Sigmoid colon (tissue), 7 donors: ENCODE data around the gene WDR86. TPM values are rescaled to one million over a fixed set of nuclear protein-coding genes. Genes with fewer than 3 reads are reported as not detected.

Source experiments
- DNase-seq: peaks from one replicate; pipeline ENCODE4 v3.0.0-alpha.2; 2019
- H3K27ac ChIP-seq, 4 donors: fragments of 200-600 bp; sonication (generic); one replicate each; pipeline ENCODE4 v1.5.1; 2016 to 2019; ENCODE audit warnings: mild to moderate bottlenecking in 1 of 4
- H3K27me3 ChIP-seq, 3 donors: fragments of 200-600 bp; sonication (generic); one replicate each; pipeline ENCODE4 v1.5.1; 2019; ENCODE audit warnings: mild to moderate bottlenecking in 1 of 3
- H3K36me3 ChIP-seq, 4 donors: fragments of 200-600 bp; sonication (generic); one replicate each; pipeline ENCODE4 v1.5.1; 2016 to 2019
- H3K4me1 ChIP-seq, 4 donors: fragments of 200-600 bp; sonication (generic); one replicate each; pipeline ENCODE4 v1.5.1; 2017 to 2019
- H3K4me3 ChIP-seq, 4 donors: fragments of 200-600 bp; sonication (generic); one replicate each; pipeline ENCODE4 v1.5.1; 2017 to 2019; ENCODE audit warnings: mild to moderate bottlenecking in 2 of 4, moderate library complexity in 1 of 4
- H3K9me3 ChIP-seq, 4 donors: fragments of 200-600 bp in 3 of 4; sonication (generic) in 3 of 4; one replicate each; pipeline versions ENCODE4 v1.5.1 to v1.6.1; 2013 to 2019
- EP300 ChIP-seq, 4 donors: sonication (generic); formaldehyde crosslinking; IDR thresholded peaks; one replicate each; pipeline ENCODE4 v1.6.1; 2017; ENCODE audit warnings: antibody characterized with exemption in 4 of 4
- POLR2A ChIP-seq, 2 donors: fragments of 450-650 bp; IDR thresholded peaks; one replicate each; pipeline ENCODE4 v1.6.1; 2016; ENCODE audit warnings: antibody characterized with exemption in 2 of 2, mild to moderate bottlenecking in 2 of 2, moderate library complexity in 2 of 2
- POLR2AphosphoS5 ChIP-seq, 4 donors: sonication (generic); formaldehyde crosslinking; IDR thresholded peaks; one replicate each; pipeline ENCODE4 v1.6.1; 2017; ENCODE audit warnings: antibody characterized with exemption in 4 of 4
- WGBS, 2 donors: extraction: QIAGEN DNeasy Blood & Tissue Kit; methylation state at CpG; one replicate each; pipeline ENCODE4 v1.1.7; 2013; 5-methylcytosine and 5-hydroxymethylcytosine counted together
- intact Hi-C: fragments of 100-400 bp; cut with DNase I; formaldehyde crosslinking; loops from one replicate; pipeline ENCODE4 v1.15.1; 2023
- polyA plus RNA-seq, 3 donors: library from polyadenylated mRNA; stranded (reverse); fragments of 200-250 nt; gene quantifications; one replicate each; pipeline ENCODE4 v1.2.3, GENCODE V29; 2013
- total RNA-seq, 4 donors: library from RNA; depleted of rRNA; stranded (reverse); fragments of >200 nt; gene quantifications; one replicate each; pipeline ENCODE4 v1.1.0, GENCODE V29; 2016
- TF ChIP-seq, protein P1 (sequence below), 4 experiments: fragments of 450-650 bp in 3 of 4; fragments of 200-600 bp in 1 of 4; IDR thresholded peaks; one replicate each; pipeline ENCODE4 v1.5.1; 2016 to 2019; ENCODE audit warnings: antibody characterized with exemption in 4 of 4, mild to moderate bottlenecking in 3 of 4, moderate library complexity in 2 of 4
- donor health status: healthy with polysubstance abuse.
- donor health status: Bipolar disorder and iron deficiency.
- donor health status: healthy.

The WDR86 gene
- total and polyA plus RNA-seq, 7 donors, result 0.46 to 23.8 (median 14.4) TPM

DNA sequence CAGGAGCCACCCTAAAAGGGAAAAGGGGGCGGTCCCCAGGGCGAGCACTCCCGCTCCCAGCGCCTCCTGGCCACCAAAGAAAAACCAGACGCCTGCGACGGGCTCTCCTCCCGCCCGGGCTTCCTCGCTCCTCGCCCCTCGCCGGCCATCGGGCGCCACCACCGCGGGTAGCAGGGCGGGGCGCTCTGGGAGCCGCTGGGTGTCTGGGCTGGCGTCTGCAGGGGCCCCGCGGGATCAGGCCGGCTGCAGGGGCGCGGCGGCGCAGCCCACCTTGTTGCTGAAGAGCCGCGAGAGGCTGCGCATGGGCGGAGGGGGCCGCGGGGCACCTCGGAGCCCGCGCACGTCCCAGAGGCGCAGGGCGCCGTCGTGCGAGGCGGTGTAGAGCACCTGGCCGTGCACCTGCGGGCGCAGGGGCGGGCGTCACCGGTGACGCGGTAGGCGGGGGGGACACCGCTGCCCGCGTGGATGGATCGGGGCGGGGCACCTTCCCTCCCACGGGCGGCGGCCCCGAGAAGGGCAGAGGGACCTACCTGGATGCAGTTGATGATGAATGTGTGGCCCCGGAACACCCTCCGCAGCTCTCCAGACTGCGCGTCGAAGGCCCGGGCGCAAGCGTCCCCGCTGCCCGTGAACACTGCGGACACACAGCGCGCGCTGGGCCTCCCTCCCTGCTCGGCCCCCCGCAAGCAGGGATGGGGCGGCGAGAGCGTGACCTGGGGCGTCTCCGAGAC lies 28.3 kb downstream of the WDR86 start:
- DNase-seq, result no peak
- peak overlapping the region in 3 of 4 donors; percentile 31 to 45 (median 39) for H3K4me3 ChIP-seq
- H3K36me3 ChIP-seq, result peaks cover 8 to 34% (median 10%) of the 10 kb centered on the region in 4 donors
- H3K27me3 ChIP-seq, result peaks cover 12 to 32% (median 18%) of the 10 kb centered on the region in 3 donors
- TF ChIP-seq, protein P1, sequence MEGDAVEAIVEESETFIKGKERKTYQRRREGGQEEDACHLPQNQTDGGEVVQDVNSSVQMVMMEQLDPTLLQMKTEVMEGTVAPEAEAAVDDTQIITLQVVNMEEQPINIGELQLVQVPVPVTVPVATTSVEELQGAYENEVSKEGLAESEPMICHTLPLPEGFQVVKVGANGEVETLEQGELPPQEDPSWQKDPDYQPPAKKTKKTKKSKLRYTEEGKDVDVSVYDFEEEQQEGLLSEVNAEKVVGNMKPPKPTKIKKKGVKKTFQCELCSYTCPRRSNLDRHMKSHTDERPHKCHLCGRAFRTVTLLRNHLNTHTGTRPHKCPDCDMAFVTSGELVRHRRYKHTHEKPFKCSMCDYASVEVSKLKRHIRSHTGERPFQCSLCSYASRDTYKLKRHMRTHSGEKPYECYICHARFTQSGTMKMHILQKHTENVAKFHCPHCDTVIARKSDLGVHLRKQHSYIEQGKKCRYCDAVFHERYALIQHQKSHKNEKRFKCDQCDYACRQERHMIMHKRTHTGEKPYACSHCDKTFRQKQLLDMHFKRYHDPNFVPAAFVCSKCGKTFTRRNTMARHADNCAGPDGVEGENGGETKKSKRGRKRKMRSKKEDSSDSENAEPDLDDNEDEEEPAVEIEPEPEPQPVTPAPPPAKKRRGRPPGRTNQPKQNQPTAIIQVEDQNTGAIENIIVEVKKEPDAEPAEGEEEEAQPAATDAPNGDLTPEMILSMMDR (IDR thresholded peaks at IDR 0.05), result no peak
- TF ChIP-seq EP300 (IDR thresholded peaks at IDR 0.05) (no peak), POLR2AphosphoS5 (IDR thresholded peaks at IDR 0.05) (no peak), POLR2A (IDR thresholded peaks at IDR 0.05) (no peak)
- peak overlapping the region in 1 of 4 donors; percentile 23 for H3K27ac ChIP-seq
- WGBS, 2 donors, result 4% methylated on average over 83 of the region's 83 CpGs
- intact Hi-C loops, result no loop called here
- H3K9me3 ChIP-seq, result no peaks in the 10 kb centered on the region
- H3K4me1 ChIP-seq, result peaks cover 0 to 20% (median 18%) of the 10 kb centered on the region in 4 donors

DNA sequence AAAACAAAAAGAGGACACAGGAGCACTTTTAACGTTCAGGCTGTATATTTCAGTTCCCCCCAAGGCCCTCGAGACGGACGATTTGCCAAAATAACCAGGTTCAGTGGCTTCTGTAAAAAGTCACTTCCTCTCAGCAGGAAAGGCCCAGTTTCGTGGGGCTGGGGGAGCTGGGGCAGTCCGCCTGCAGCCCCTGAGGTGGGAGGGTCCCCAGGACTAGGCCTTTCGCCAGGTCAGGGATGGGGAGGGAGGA lies 28.8 kb downstream of the WDR86 start:
- no peak for DNase-seq
- peaks cover 12 to 32% (median 18%) of the 10 kb centered on the region in 3 donors for H3K27me3 ChIP-seq
- WGBS, 2 donors, result 22 to 40% methylated on average over 7 of the region's 7 CpGs
- peaks cover 12 to 39% (median 15%) of the 10 kb centered on the region in 4 donors for H3K36me3 ChIP-seq
- H3K27ac ChIP-seq, result no peak overlapping the region
- H3K4me3 ChIP-seq, result peak overlapping the region in 3 of 4 donors; percentile 31 to 45 (median 39)
- intact Hi-C loops, result no loop called here
- H3K4me1 ChIP-seq, result peaks cover 0 to 20% (median 18%) of the 10 kb centered on the region in 4 donors
- no peaks in the 10 kb centered on the region for H3K9me3 ChIP-seq
- TF ChIP-seq POLR2A (IDR thresholded peaks at IDR 0.05) (no peak), POLR2AphosphoS5 (IDR thresholded peaks at IDR 0.05) (no peak), EP300 (IDR thresholded peaks at IDR 0.05) (no peak)
- TF ChIP-seq, protein P1 (IDR thresholded peaks at IDR 0.05), result no peak

DNA sequence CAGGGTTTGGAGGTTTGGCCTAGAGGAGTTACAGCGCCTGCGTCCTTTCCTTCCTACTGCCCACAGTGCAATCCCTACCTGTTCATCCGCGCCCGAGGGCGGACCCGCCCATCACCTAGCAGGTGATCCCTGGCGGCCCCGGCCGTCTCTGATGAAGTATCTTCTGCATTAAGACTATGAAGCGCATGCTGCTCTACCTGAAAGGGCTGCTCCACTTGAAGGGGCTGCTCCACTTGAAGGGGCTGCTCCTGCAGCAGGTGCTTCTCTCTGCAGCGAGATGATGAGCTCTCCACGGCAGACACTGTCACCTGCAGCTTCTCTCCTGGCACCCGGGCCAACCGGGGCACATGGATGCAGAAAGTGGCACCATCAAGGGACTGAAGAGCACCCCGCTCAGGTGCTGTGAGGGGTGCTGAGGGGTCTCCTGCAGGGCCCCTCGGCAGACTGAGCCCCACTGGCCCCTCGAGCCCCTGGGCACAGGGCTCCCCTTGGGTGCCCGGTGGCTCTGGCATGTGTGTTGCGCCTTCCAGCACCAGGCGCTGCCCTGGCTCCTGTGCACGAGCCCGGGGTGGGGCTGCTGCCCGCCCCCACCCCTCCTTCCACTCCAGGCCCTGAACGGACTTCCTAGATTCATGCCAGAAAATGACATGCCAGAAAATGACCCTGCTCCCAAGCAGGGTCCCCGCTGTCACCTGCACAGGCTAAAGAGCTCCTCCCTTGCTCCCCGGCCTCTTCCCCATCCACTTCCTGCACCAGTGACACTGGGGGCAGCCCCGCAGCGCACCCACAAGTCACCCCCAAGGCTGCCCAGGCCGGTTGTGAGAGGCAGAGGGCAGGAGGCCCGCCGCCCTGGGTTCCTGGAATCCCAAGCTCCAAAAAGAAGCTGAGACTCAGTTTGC lies 29.4 kb downstream of the WDR86 start:
- Histone ChIP-seq H3K4me3 (no peak overlapping the region), H3K36me3 (peaks cover 17 to 45% (median 21%) of the 10 kb centered on the region in 4 donors), H3K27me3 (peaks cover 12 to 32% (median 18%) of the 10 kb centered on the region in 3 donors), H3K4me1 (peaks cover 0 to 20% (median 18%) of the 10 kb centered on the region in 4 donors), H3K27ac (no peak overlapping the region), H3K9me3 (no peaks in the 10 kb centered on the region)
- DNase-seq, result no peak
- 81 to 84% methylated on average over 32 of the region's 32 CpGs for WGBS, 2 donors
- TF ChIP-seq EP300 (IDR thresholded peaks at IDR 0.05), result no peak
- intact Hi-C loops, result no loop called here

DNA sequence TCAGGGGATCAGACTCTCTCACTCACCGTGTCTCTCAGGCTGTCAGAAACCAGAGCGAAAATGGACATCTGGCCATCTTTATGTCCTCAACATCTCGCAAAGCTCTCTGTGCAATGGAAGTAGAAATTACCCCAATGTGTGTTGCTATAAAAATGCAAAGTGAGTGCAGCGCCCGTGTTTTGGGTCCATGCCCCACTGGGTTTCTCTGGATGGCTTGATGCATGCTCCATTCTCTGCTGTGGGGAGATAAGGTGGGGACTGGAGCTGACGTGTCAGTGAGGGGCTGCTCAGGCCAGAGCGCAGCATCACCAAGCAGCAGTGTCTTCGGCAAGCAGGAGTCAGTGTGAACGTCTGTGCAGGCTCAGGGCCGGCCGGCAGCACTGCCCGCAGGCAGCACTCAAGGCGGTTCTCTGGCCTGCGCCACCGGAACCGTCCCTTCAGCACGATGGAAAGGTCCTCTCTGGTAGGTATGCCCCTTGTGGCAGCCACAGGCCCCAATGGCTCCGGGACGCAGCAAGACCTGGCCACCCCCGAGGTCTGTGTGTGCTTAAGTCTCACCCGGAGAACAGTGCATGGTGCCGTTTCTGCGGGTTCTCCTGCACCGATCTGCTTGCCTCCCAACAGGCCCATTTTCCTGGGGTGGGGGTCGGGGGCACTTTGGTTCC lies 30.2 kb downstream of the WDR86 start:
- WGBS, 2 donors, result 90 to 92% methylated on average over 25 of the region's 25 CpGs
- Histone ChIP-seq H3K27me3 (peaks cover 12 to 29% (median 18%) of the 10 kb centered on the region in 3 donors), H3K9me3 (no peaks in the 10 kb centered on the region), H3K4me1 (peaks cover 0 to 20% (median 18%) of the 10 kb centered on the region in 4 donors), H3K36me3 (peaks cover 18 to 52% (median 22%) of the 10 kb centered on the region in 4 donors), H3K4me3 (no peak overlapping the region), H3K27ac (no peak overlapping the region)
- intact Hi-C loops, result no loop called here
- TF ChIP-seq POLR2AphosphoS5 (IDR thresholded peaks at IDR 0.05) (no peak), EP300 (IDR thresholded peaks at IDR 0.05) (no peak), POLR2A (IDR thresholded peaks at IDR 0.05) (no peak)
- TF ChIP-seq, protein P1 (IDR thresholded peaks at IDR 0.05), result no peak
- DNase-seq, result no peak

DNA sequence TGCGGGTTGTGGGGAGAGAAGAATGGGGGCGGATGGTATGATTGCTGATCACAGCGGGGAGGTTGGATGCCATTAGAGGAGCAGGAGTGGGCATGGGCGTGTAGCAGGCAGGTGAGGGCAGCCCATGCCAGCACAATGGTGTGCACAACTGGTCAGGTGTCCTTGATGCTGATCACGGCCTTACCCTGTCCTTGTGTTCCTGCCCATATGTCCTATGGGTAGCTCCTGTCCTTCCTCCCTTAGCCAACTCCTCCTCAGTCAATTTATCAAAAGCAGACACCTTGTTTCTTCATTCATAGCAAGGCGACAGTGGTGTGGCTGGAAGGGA lies 30.7 kb downstream of the WDR86 start:
- H3K27ac ChIP-seq, result no peak overlapping the region
- no peak overlapping the region for H3K4me3 ChIP-seq
- H3K27me3 ChIP-seq, result peaks cover 12 to 29% (median 18%) of the 10 kb centered on the region in 3 donors
- 87 to 93% methylated on average over 6 of the region's 6 CpGs for WGBS, 2 donors
- H3K4me1 ChIP-seq, result peaks cover 0 to 20% (median 18%) of the 10 kb centered on the region in 4 donors
- H3K9me3 ChIP-seq, result no peaks in the 10 kb centered on the region
- intact Hi-C loops, result no loop called here
- TF ChIP-seq, protein P1 (IDR thresholded peaks at IDR 0.05), result no peak
- TF ChIP-seq POLR2AphosphoS5 (IDR thresholded peaks at IDR 0.05) (no peak), POLR2A (IDR thresholded peaks at IDR 0.05) (no peak), EP300 (IDR thresholded peaks at IDR 0.05) (no peak)
- peaks cover 21 to 58% (median 24%) of the 10 kb centered on the region in 4 donors for H3K36me3 ChIP-seq
- DNase-seq, result no peak
